Tibial artery (tissue), 4 donors: ENCODE data around the gene CRLF3.
"Not testable (repeated sequence)": the region's sequence is repeated elsewhere in the genome, so short reads cannot be mapped to it uniquely, and the experiment has no call there.

Experiments
- DNase-seq, 2 donors: peaks; one replicate each; pipeline ENCODE4 v3.0.0-alpha.2; 2019
- H3K27ac ChIP-seq, 2 donors: fragments of 200-600 bp; sonication (generic) in 1 of 2; 1 replicate in 1 of 2; 2 replicates in 1 of 2; pipeline ENCODE4 v1.5.1; 2018 to 2019; ENCODE audit warnings: mild to moderate bottlenecking in 1 of 2
- H3K27me3 ChIP-seq, 2 donors: fragments of 200-600 bp; sonication (generic) in 1 of 2; one replicate each; pipeline versions ENCODE4 v1.5.1 to v1.6.0; 2016 to 2019
- H3K36me3 ChIP-seq, 3 donors: fragments of 200-600 bp; sonication (generic) in 2 of 3; one replicate each; pipeline ENCODE4 v1.5.1; 2016 to 2019; ENCODE audit warnings: mild to moderate bottlenecking in 2 of 3
- H3K4me1 ChIP-seq, 4 donors: fragments of 200-600 bp; sonication (generic) in 2 of 4; 1 replicate in 3 of 4; 2 replicates in 1 of 4; pipeline ENCODE4 v1.5.1; 2016 to 2019
- H3K4me3 ChIP-seq, 2 donors: fragments of 200-600 bp; sonication (generic) in 1 of 2; 1 replicate in 1 of 2; 2 replicates in 1 of 2; pipeline ENCODE4 v1.5.1; 2018 to 2019; ENCODE audit warnings: mild to moderate bottlenecking in 2 of 2
- H3K9me3 ChIP-seq, 3 donors: fragments of 200-600 bp; sonication (generic) in 1 of 3; one replicate each; pipeline ENCODE4 v1.5.1; 2016 to 2019
- intact Hi-C: fragments of 100-400 bp; cut with DNase I; formaldehyde crosslinking; loops from one replicate; pipeline ENCODE4 v1.15.0; 2023; ENCODE audit warnings: low total_unique reads
- TF ChIP-seq, protein P1 (sequence below), 2 experiments: fragments of 200-600 bp in 1 of 2; fragments of 450-650 bp in 1 of 2; IDR thresholded peaks; one replicate each; pipeline ENCODE4 v1.5.1; 2017 to 2019; ENCODE audit warnings: antibody characterized with exemption in 2 of 2, mild to moderate bottlenecking in 1 of 2, moderate library complexity in 1 of 2

CRLF3 gene

DNA sequence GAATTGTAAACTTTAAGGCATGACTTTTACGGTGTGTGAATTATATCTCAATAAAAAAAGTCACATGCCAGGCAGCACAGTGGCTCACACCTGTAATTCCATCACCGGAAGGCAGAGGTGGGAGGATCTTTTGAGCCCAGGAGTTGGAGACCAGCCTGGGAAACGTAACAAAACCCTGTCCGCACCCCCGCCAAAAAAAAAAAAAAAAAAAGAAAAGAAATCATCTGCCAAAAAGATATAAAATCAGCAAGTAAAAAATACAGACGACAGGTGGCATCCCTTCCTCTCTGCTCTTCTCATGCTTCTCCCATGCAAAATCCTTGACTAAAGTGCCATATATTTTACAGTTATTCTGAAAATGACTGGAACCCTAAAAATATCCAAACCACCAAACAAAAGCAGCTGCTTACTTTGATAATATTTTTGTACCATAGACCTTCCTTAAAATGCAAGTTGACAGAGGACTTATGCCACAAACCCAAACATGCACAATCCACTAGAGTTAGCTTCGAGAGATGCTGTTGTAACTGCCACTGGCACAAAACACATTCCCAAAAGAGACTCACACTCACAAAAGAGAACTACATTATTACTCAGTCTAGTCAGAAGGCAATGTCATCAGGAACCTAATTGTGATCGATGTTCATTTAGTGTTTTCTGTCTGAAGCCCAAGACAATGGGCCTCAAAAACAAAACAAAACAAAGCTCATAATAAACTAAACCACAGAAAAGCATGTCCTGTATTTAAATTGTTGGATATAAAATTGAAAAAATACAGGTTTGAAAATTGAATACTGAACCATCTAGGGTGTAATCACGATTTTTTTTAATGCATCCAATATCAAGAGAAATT lies 2.4 kb downstream of the CRLF3 start:
- Histone ChIP-seq H3K4me1 (peaks cover 0 to 22% (median 15%) of the 10 kb centered on the region in 4 donors), H3K36me3 (no peaks in the 10 kb centered on the region), H3K9me3 (no peaks in the 10 kb centered on the region), H3K27me3 (no peaks in the 10 kb centered on the region), H3K27ac (no peak overlapping the region), H3K4me3 (no peak overlapping the region)
- TF ChIP-seq, protein P1, sequence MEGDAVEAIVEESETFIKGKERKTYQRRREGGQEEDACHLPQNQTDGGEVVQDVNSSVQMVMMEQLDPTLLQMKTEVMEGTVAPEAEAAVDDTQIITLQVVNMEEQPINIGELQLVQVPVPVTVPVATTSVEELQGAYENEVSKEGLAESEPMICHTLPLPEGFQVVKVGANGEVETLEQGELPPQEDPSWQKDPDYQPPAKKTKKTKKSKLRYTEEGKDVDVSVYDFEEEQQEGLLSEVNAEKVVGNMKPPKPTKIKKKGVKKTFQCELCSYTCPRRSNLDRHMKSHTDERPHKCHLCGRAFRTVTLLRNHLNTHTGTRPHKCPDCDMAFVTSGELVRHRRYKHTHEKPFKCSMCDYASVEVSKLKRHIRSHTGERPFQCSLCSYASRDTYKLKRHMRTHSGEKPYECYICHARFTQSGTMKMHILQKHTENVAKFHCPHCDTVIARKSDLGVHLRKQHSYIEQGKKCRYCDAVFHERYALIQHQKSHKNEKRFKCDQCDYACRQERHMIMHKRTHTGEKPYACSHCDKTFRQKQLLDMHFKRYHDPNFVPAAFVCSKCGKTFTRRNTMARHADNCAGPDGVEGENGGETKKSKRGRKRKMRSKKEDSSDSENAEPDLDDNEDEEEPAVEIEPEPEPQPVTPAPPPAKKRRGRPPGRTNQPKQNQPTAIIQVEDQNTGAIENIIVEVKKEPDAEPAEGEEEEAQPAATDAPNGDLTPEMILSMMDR (IDR thresholded peaks at IDR 0.05), result no peak
- no peak for DNase-seq
- intact Hi-C loops, result no loop called here

DNA sequence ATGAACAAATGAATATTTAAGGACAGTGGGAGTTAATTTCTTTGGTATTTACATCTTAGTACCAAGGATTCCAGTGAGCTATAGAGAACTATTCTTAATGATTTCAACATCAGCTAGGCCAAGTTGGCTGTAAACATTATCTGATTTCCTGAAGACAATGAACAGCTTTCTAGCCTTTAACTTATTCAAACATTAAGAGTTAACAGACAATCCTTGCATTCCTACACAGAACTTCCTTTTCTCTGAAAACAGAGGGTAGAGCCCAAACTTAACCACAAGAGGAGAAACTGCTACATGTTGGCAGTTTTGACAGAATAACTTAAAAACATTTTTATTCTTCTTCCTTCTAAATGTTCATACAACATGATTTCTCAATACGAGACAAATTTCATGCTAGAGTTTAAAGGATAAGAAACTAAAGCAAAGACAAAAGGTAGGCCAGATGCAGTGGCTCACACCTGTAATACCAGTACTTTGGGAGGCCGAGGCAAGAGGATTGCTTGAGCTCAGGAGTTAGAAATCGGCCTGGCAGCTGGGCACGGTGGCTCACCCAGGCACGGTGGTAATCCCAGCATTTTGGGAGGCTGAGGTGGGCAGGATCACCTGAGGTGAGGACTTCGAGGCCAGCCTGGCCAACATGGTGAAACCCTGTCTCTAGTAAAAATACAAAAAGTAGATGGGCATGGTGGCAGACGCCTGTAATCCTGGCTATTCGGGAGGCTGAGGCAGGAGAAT lies 4.4 kb downstream of the CRLF3 start:
- no peak overlapping the region for H3K27ac ChIP-seq
- TF ChIP-seq, protein P1 (IDR thresholded peaks at IDR 0.05), result no peak
- H3K4me1 ChIP-seq, result peaks cover 0 to 22% (median 14%) of the 10 kb centered on the region in 4 donors
- no peak overlapping the region for H3K4me3 ChIP-seq
- no peaks in the 10 kb centered on the region for H3K9me3 ChIP-seq
- H3K27me3 ChIP-seq, result no peaks in the 10 kb centered on the region
- no peak for DNase-seq
- no peaks in the 10 kb centered on the region for H3K36me3 ChIP-seq
- intact Hi-C loops, result no loop called here

GRCh38 chr17:30816165-30816564 lies 8.3 kb downstream of the CRLF3 start:
- Histone ChIP-seq H3K9me3 (no peaks in the 10 kb centered on the region), H3K27me3 (no peaks in the 10 kb centered on the region), H3K36me3 (no peaks in the 10 kb centered on the region), H3K4me3 (no peak overlapping the region), H3K4me1 (peaks cover 0 to 10% (median 0%) of the 10 kb centered on the region in 4 donors), H3K27ac (no peak overlapping the region)
- TF ChIP-seq, protein P1 (IDR thresholded peaks at IDR 0.05), result no peak
- intact Hi-C loops, result no loop called here
- no peak for DNase-seq

- intact Hi-C loops, H3K27ac ChIP-seq: not testable (repeated sequence)
Observed at GRCh38 chr17:30814860-30815259, 9.6 kb downstream of the CRLF3 start.

DNA sequence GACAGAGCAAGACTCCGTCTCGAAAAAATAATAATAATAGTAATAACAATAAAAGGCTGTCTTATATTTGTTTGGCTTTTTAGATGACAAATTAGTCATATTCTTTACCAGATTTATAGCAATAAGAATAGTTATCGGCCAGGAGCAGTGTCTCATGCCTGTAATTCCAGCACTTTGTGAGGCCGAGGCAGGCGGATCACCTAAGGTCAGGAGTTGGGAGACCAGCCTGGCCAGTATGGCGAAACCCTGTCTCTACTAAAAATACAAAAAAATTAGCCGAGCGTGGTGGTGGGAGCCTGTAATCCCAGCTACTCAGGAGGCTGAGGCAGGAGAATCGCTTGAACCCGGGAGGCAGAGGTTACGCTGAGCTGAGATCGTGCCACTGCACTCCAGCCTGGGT lies 10.3 kb downstream of the CRLF3 start:
- DNase-seq, H3K27ac ChIP-seq, H3K36me3 ChIP-seq, H3K4me1 ChIP-seq, H3K4me3 ChIP-seq, intact Hi-C loops, H3K27me3 ChIP-seq, H3K9me3 ChIP-seq: not testable (repeated sequence)

More at GRCh38 chr17:30814860-30815259, 9.6 kb downstream of the CRLF3 start:
- H3K4me3 ChIP-seq, DNase-seq, H3K9me3 ChIP-seq, H3K4me1 ChIP-seq, H3K36me3 ChIP-seq, H3K27me3 ChIP-seq: not testable (repeated sequence)

GRCh38 chr17:30812218-30813177 lies 12.0 kb downstream of the CRLF3 start:
- DNase-seq, result no peak
- no peaks in the 10 kb centered on the region for H3K9me3 ChIP-seq
- H3K4me1 ChIP-seq, result peaks cover 0 to 10% (median 0%) of the 10 kb centered on the region in 4 donors
- no peaks in the 10 kb centered on the region for H3K27me3 ChIP-seq
- intact Hi-C loops, result no loop called here
- peaks cover 0 to 18% (median 0%) of the 10 kb centered on the region in 3 donors for H3K36me3 ChIP-seq
- peak overlapping the region in 1 of 2 donors; percentile 43 for H3K27ac ChIP-seq
- TF ChIP-seq, protein P1 (IDR thresholded peaks at IDR 0.05), result no peak
- no peak overlapping the region for H3K4me3 ChIP-seq
